GM12872 (cell line): ENCODE measurements around the gene B3GLCT.

ENCODE experiments used
- TF ChIP-seq, protein P1 (sequence below): IDR thresholded peaks from 3 replicates; pipeline ENCODE4 v1.5.1; 2011; ENCODE audit warnings: low read depth, mild to moderate bottlenecking, low read length, moderate library complexity; ENCODE audit not compliant: insufficient read depth

The B3GLCT gene

DNA sequence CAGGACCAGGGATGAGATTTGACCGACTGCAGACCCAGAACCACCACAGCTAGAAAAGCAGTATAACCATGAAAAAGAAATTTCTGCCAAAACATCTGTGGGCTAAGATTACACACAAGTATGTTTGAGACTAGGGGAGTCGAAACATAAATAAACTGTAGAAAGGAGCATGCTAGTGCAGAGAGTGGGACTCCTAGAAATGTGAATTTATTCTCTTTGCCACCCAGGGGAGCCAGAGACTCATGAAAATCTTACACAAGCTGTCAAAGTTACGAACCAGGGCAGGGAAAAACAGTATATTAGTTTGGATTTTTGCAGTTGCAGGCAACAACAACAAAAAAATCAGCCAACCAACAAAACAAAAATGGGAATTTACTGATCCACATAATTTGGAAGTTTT is 25.8 kb upstream of the B3GLCT start:
- TF ChIP-seq, protein P1, sequence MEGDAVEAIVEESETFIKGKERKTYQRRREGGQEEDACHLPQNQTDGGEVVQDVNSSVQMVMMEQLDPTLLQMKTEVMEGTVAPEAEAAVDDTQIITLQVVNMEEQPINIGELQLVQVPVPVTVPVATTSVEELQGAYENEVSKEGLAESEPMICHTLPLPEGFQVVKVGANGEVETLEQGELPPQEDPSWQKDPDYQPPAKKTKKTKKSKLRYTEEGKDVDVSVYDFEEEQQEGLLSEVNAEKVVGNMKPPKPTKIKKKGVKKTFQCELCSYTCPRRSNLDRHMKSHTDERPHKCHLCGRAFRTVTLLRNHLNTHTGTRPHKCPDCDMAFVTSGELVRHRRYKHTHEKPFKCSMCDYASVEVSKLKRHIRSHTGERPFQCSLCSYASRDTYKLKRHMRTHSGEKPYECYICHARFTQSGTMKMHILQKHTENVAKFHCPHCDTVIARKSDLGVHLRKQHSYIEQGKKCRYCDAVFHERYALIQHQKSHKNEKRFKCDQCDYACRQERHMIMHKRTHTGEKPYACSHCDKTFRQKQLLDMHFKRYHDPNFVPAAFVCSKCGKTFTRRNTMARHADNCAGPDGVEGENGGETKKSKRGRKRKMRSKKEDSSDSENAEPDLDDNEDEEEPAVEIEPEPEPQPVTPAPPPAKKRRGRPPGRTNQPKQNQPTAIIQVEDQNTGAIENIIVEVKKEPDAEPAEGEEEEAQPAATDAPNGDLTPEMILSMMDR, result no peak

DNA sequence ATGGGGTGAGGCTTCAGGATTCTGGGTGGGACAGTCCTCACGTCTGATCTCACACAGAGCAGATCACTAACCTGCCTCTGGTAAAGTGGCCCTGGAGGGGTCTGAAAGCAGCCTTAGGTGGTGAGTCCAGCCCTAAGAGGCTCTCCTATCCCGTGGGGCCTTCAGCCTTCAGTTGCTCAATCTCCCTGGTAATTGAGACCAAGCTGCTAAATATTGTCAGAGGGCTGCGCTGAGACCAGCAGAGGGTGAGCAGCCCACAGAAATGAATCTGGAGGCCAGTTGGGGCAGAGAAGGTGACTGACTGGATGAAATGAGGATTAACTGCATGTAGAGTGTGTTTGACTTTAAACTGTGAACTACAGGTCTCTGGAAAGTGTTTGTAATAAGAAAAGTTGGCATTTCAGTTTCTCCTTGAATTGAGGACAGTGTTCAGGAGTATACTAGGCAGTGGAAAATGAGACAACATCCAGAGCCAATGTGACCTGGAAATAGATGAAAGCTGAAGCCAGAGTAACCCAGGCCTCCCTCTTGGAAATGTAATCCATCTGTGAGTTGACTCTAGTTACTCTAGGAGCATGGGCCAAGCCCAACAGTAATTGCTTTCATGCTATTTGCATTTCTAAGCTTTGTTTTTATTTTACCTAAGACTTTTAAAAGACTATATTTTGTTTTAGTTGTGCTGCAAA is 23.8 kb upstream of the B3GLCT start:
- TF ChIP-seq, protein P1, result no peak

DNA sequence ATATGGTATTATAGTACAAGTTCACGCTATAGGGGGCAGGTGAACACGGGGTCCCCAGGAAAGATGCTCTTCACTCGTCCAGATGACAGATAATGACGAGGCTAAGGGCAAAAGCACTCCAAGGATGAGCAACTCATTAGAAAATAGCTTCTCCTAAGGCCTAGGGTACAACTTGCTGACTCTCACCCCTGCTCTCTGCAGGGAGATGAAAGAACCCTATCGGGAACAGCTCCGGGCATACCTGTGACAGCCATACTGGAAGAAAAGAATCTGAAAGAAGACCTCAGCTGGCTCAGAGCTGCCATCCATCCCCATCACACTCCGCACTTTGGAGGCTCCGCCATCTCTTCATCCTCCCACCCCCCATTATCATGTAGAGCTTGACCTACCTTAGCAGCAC is 20.5 kb upstream of the B3GLCT start:
- TF ChIP-seq, protein P1, result no peak

DNA sequence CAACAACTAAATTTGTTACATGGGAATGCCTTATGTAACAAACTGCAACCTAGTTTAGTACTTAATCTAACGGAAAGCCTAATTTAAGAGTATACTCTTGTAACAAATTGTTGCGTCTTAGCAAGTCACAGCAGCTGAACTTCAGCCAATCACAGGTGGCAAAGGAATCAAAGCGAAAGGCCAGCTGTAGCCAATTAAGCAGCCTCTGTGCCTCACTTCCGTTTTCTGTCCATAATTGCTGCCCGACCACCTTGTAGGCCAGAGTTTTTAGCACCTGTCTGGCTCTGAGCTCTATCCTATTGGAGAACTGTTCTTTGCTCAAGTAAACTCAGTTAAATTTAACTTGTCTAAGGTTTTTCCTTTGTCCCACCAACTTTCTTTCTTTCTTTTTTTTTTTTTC is 20.0 kb upstream of the B3GLCT start:
- TF ChIP-seq, protein P1, result no peak

DNA sequence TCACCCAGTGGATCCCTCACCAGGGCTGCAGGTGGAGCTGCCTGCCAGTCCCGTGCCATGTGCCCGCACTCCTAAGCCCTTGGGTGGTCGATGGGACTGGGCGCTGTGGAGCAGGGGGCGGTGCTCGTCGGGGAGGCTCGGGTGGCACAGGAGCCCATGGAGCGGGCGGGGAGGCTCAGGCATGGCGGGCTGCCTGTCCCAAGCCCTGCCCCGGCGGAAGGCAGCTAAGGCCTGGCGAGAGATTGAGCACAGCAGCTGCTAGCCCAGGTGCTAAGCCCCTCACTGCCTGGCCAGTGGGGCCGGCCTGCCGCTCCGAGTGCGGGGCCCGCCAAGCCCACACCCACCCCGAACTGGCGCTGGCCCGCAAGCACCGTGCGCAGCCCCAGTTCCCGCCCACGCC is 16.8 kb upstream of the B3GLCT start:
- TF ChIP-seq, protein P1, result no peak

DNA sequence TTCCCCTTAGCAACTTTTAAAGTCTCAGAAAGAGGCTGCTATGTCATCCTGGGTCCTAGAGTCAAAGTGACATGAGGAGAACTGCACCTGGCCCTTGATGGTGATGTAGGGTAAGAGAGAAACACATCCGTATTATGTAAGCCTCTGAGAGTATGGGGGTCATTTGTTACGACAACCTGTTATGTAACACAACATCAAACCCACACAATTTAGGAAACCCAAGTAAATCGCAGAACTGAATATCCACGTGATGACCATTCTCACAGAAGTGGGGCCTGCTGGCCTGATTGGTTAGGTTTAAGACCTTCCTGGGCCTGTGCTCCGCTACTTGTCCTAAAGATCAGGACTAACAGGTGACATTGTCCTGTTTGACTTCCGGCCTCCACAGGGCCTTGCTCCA is 15.3 kb upstream of the B3GLCT start:
- TF ChIP-seq, protein P1, result no peak

DNA sequence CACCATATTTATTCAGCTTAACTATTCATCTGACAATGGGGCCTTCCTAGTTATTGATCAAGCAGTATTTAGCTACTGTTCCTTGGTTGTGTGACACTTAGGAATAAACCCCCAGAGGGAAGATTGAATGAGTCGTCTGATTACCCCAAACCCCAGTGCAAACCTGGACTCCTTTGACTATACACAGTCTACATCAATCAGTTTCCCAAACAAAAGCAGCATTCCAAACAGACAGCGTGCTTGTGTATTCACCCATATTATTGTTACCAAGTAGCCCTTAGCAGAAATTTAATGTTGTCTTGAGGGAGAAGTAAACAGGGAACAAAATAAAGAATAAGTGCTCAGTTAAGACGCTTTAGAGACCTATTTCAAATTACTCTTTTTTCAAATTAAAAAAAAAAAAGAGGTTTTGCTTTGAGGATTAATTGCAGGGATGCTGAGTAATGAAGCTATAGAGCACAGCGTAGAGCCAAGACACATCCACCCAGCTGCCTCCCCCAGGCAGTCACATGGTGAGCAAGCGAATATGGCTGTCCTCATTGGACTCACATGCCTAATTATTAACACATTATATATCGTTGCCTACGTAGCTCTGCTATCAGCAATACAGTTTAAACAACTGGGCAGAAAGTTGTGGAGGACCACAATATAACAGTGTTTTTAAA is 14.7 kb upstream of the B3GLCT start:
- TF ChIP-seq, protein P1, result no peak
